NCI-H82 (cell line): ENCODE measurements around the gene SARM1.
"Not testable (repeated sequence)": the region's sequence is repeated elsewhere in the genome, so short reads cannot be mapped to it uniquely, and the experiment has no call there.

ENCODE experiments used
- DNase-seq: peaks from one replicate; lab custom pipeline; 2025; lab: John Stamatoyannopoulos, UW

Gene SARM1

GRCh38 chr17:28426081-28426519 lies 54.6 kb downstream of the SARM1 start:
- DNase-seq, result peak; percentile 66

GRCh38 chr17:28427371-28427770 lies 55.9 kb downstream of the SARM1 start:
- peak; percentile 73 for DNase-seq

GRCh38 chr17:28427982-28428381 lies 56.5 kb downstream of the SARM1 start:
- not testable (repeated sequence) for DNase-seq

GRCh38 chr17:28433721-28434120 lies 62.2 kb downstream of the SARM1 start:
- DNase-seq, result peak; percentile 98

- DNase-seq, result peak; percentile 60
Observed at GRCh38 chr17:28434326-28434725, 62.8 kb downstream of the SARM1 start.

GRCh38 chr17:28443901-28444638 lies 72.6 kb downstream of the SARM1 start:
- no peak for DNase-seq

- no peak for DNase-seq
Observed at GRCh38 chr17:28446716-28447395, 75.4 kb downstream of the SARM1 start.

GRCh38 chr17:28447396-28447760 lies 75.9 kb downstream of the SARM1 start:
- no peak for DNase-seq

GRCh38 chr17:28449859-28450258 lies 78.4 kb downstream of the SARM1 start:
- DNase-seq, result no peak
